Caco-2 (cell line): ENCODE measurements around the gene PADI6. TPM values are rescaled to one million over a fixed set of nuclear protein-coding genes. Genes with fewer than 3 reads are reported as not detected.

Experiments used
- Bru-seq: library from RNA; stranded (reverse); fragments of 400-500 nt; gene quantifications from one replicate; lab custom pipeline; 2021; lab: Mats Ljungman, UMichigan
- BruChase-seq, 2 experiments: library from RNA; stranded (reverse); fragments of 400-500 nt; gene quantifications; one replicate each; lab custom pipeline; 2021; lab: Mats Ljungman, UMichigan
- BruUV-seq: library from RNA; stranded (reverse); fragments of 400-500 nt; replicated peaks from 2 replicates; lab custom pipeline; 2021; lab: Mats Ljungman, UMichigan
- CTCF ChIA-PET: fragments of 300-600 bp; sonication (Branson Sonifier 250); formaldehyde crosslinking; loops from one replicate; lab custom pipeline; 2022; ENCODE audit warnings: antibody characterized with exemption; lab: Charles Lee
- POLR2A ChIA-PET: fragments of 300-600 bp; sonication (Branson Sonifier 250); formaldehyde crosslinking; loops from one replicate; lab custom pipeline; 2022; ENCODE audit warnings: antibody characterized with exemption; lab: Charles Lee
- DNase-seq, 2 experiments: peaks; one replicate each; pipeline versions ENCODE4 v3.0.0 to v3.0.0-alpha.2; 2020 to 2022
- H3K27me3 ChIP-seq: replicated peaks from 2 replicates; pipeline ENCODE4 v1.6.0; 2011; ENCODE audit warnings: low read length; ENCODE audit not compliant: control insufficient read depth, insufficient read depth
- H3K36me3 ChIP-seq: 2 replicates; pipeline ENCODE4 v1.5.1; 2011; ENCODE audit warnings: low read length; ENCODE audit not compliant: control insufficient read depth, insufficient read depth
- H3K4me1 ChIP-seq: fragments of 250-450 bp; sonication (Bioruptor Pico); 2 replicates; pipeline ENCODE4 v1.5.1; 2020; ENCODE audit warnings: mild to moderate bottlenecking
- H3K4me3 ChIP-seq: 2 replicates; pipeline ENCODE4 v1.5.1; 2011; ENCODE audit warnings: low read depth, mild to moderate bottlenecking, control low read depth, low read length
- H3K9me3 ChIP-seq: fragments of 250-450 bp; sonication (Bioruptor Pico); 2 replicates; pipeline ENCODE4 v1.5.1; 2020; ENCODE audit warnings: mild to moderate bottlenecking, moderate library complexity
- H3K27ac Mint-ChIP-seq: one replicate; pipeline ENCODE4 v1.8.0; 2022; ENCODE audit warnings: mixed read lengths; ENCODE audit not compliant: unreplicated experiment
- H3K27me3 Mint-ChIP-seq: one replicate; pipeline ENCODE4 v1.8.0; 2022; ENCODE audit warnings: mixed read lengths; ENCODE audit not compliant: insufficient read depth, unreplicated experiment
- H3K36me3 Mint-ChIP-seq: one replicate; pipeline ENCODE4 v1.8.0; 2022; ENCODE audit warnings: mild to moderate bottlenecking, mixed read lengths; ENCODE audit not compliant: insufficient read depth, unreplicated experiment
- H3K4me1 Mint-ChIP-seq: one replicate; pipeline ENCODE4 v1.8.0; 2022; ENCODE audit warnings: low read depth, mixed read lengths; ENCODE audit not compliant: unreplicated experiment
- H3K4me3 Mint-ChIP-seq: one replicate; pipeline ENCODE4 v1.8.0; 2022; ENCODE audit warnings: mild to moderate bottlenecking, moderate library complexity, mixed read lengths; ENCODE audit not compliant: unreplicated experiment
- H3K9me3 Mint-ChIP-seq: one replicate; pipeline ENCODE4 v1.8.0; 2022; ENCODE audit warnings: mixed read lengths; ENCODE audit not compliant: unreplicated experiment
- intact Hi-C: fragments of 100-400 bp; cut with micrococcal nuclease; formaldehyde crosslinking; loops from one replicate; pipeline ENCODE4 v1.10.0; 2022; ENCODE audit not compliant: unreplicated experiment
- long read RNA-seq: library from polyadenylated mRNA; stranded (forward); transcript quantifications from one replicate; pipeline ENCODE4 v2.0.0, GENCODE V29; 2022
- total RNA-seq: library from RNA; stranded (reverse); gene quantifications from 2 replicates; pipeline ENCODE4 v1.2.3, GENCODE V29; 2022
- TF ChIP-seq, protein P1 (sequence below), 2 experiments: fragments of 200-600 bp in 1 of 2; IDR thresholded peaks; 1 replicate in 1 of 2; 2 replicates in 1 of 2; pipeline versions ENCODE4 v1.5.1 to v1.8.0; 2011 to 2022; ENCODE audit warnings: antibody characterized with exemption in 1 of 2, control low read depth in 1 of 2, inconsistent platforms in 1 of 2, low read depth in 1 of 2, low read length in 1 of 2, mild to moderate bottlenecking in 1 of 2, moderate library complexity in 1 of 2; ENCODE audit not compliant: insufficient read depth in 1 of 2, severe bottlenecking in 1 of 2, unreplicated experiment in 1 of 2

PADI6 gene
- not detected in 2 replicates for total RNA-seq
- not detected for Bru-seq, nascent RNA
- not detected for BruChase-seq, experiment 1, labeled RNA remaining after a 2-hour chase
- BruChase-seq, experiment 2, labeled RNA remaining after a 6-hour chase, result not detected
- long read RNA-seq, result 0 reads

DNA sequence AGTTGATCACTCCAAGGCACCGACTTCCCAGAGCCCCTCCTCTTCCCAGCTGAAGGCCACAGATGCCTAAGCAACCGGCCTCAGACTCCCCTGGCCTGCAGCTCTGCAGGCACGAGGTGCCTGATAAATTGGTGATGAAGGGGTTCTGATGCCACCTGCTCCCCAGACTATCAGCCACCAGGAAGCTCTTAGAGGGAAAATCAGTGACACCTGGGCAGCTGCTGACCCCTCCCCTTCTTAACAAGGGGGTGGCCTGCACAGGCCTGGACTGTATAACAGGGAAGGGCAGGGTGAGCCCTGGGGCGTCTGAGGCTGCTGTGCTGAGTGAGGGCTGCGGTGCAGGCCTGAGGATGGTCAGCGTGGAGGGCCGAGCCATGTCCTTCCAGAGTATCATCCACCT lies at the start of gene PADI6:
TSS of gene PADI6 (plus strand) at position 301 of the 400 bp plus-strand sequence. CDS start at position 351, 50 bp downstream.
- Histone ChIP-seq H3K4me3 (no peak within 1 kb of the TSS), H3K9me3 (no peaks in the 10 kb centered on the region), H3K27me3 (no peaks in the 10 kb centered on the region), H3K36me3 (no peaks in the 10 kb centered on the region), H3K4me1 (no peaks in the 10 kb centered on the region)
- H3K4me1 Mint-ChIP-seq, result no peaks in the 10 kb centered on the region
- no peaks in the 10 kb centered on the region for H3K36me3 Mint-ChIP-seq
- H3K27ac Mint-ChIP-seq, result no peak within 1 kb of the TSS
- intact Hi-C loops, result no loop called here
- no peaks in the 10 kb centered on the region for H3K9me3 Mint-ChIP-seq
- no TSS peak for BruUV-seq
- ChIA-PET CTCF (interaction anchor here (0.6 kb wide), 1 partner anchor 58 kb away, joined by 5 read pairs; no protein-coding TSS in a partner anchor), POLR2A (no interaction called here)
- TF ChIP-seq, protein P1, sequence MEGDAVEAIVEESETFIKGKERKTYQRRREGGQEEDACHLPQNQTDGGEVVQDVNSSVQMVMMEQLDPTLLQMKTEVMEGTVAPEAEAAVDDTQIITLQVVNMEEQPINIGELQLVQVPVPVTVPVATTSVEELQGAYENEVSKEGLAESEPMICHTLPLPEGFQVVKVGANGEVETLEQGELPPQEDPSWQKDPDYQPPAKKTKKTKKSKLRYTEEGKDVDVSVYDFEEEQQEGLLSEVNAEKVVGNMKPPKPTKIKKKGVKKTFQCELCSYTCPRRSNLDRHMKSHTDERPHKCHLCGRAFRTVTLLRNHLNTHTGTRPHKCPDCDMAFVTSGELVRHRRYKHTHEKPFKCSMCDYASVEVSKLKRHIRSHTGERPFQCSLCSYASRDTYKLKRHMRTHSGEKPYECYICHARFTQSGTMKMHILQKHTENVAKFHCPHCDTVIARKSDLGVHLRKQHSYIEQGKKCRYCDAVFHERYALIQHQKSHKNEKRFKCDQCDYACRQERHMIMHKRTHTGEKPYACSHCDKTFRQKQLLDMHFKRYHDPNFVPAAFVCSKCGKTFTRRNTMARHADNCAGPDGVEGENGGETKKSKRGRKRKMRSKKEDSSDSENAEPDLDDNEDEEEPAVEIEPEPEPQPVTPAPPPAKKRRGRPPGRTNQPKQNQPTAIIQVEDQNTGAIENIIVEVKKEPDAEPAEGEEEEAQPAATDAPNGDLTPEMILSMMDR (IDR thresholded peaks at IDR 0.05; ENCODE audit: insufficient read depth in 1 of 2, low read depth in 1 of 2, low read length in 1 of 2, severe bottlenecking in 1 of 2, unreplicated experiment in 1 of 2), result no peak
- peaks cover 6% of the 10 kb centered on the region for H3K27me3 Mint-ChIP-seq
- no peak within 1 kb of the TSS for H3K4me3 Mint-ChIP-seq
- no peak for DNase-seq

DNA sequence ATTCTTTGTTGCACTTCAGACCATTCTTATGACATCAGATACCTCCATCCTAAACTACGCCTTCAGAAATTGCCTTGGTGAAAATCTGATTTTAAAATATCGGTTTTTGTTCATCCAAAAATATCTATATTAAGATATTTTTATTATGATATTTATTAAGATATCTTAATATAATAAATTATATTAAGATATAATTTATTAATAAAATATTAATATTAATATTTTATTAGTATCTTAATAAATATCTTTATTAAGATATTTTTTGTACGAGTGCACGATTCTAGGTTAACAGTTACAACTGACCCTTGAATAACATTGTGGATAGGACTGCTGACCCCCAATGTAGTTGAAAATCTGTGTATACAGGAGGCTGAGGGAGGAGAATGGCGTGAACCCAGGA lies 43.1 kb upstream of the PADI6 start:
- H3K27me3 ChIP-seq, result no peaks in the 10 kb centered on the region; the same call in 1 of the 2 replicates
- H3K27me3 Mint-ChIP-seq, result peaks cover 16% of the 10 kb centered on the region
- no TSS peak for BruUV-seq
- no peak overlapping the region for H3K27ac Mint-ChIP-seq
- no peaks in the 10 kb centered on the region for H3K4me1 ChIP-seq
- no peak overlapping the region for H3K4me3 ChIP-seq
- DNase-seq, result no peak
- TF ChIP-seq, protein P1 (IDR thresholded peaks at IDR 0.05; ENCODE audit: insufficient read depth in 1 of 2, low read depth in 1 of 2, low read length in 1 of 2, severe bottlenecking in 1 of 2, unreplicated experiment in 1 of 2), result no peak
- peaks cover 10% of the 10 kb centered on the region for H3K9me3 Mint-ChIP-seq
- intact Hi-C loops, result no loop called here
- H3K4me3 Mint-ChIP-seq, result no peak overlapping the region
- POLR2A ChIA-PET, result no interaction called here
- no peaks in the 10 kb centered on the region for H3K36me3 Mint-ChIP-seq
- CTCF ChIA-PET, result no interaction called here
- no peaks in the 10 kb centered on the region for H3K9me3 ChIP-seq
- no peaks in the 10 kb centered on the region for H3K36me3 ChIP-seq
- no peaks in the 10 kb centered on the region for H3K4me1 Mint-ChIP-seq

DNA sequence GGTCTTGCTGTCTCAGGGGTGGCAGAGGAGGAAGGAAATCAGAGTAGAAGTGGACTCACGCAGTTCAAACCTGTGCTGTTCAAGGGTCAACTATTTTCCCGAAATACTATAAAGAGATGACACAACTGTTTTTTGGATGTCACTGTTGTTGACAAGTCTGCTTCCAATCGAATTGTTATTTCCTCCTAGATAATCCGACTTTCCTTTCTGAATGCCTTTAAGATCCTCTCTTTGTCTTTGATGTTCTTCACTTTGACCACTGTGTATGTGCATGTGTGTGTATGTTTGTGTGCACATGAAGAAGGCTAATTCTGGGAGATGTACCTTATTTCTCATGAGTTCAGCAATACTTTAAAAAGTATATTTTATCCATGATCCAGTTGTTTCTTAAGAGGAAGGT lies 42.4 kb upstream of the PADI6 start:
- Histone ChIP-seq H3K27me3 (no peaks in the 10 kb centered on the region; the same call in 1 of the 2 replicates), H3K36me3 (no peaks in the 10 kb centered on the region), H3K4me3 (no peak overlapping the region), H3K9me3 (no peaks in the 10 kb centered on the region), H3K4me1 (no peaks in the 10 kb centered on the region)
- CTCF ChIA-PET, result no interaction called here
- intact Hi-C loops, result loop anchor here (10.0 kb wide), 1 partner anchor 375 kb away; no protein-coding TSS in a partner anchor
- no peak overlapping the region for H3K27ac Mint-ChIP-seq
- no peak for DNase-seq
- H3K4me3 Mint-ChIP-seq, result no peak overlapping the region
- no peaks in the 10 kb centered on the region for H3K36me3 Mint-ChIP-seq
- peaks cover 16% of the 10 kb centered on the region for H3K27me3 Mint-ChIP-seq
- BruUV-seq, result no TSS peak
- peaks cover 10% of the 10 kb centered on the region for H3K9me3 Mint-ChIP-seq
- POLR2A ChIA-PET, result no interaction called here
- H3K4me1 Mint-ChIP-seq, result no peaks in the 10 kb centered on the region
- TF ChIP-seq, protein P1 (IDR thresholded peaks at IDR 0.05; ENCODE audit: insufficient read depth in 1 of 2, low read depth in 1 of 2, low read length in 1 of 2, severe bottlenecking in 1 of 2, unreplicated experiment in 1 of 2), result no peak
